ENCODE results near the gene TMEM41B.
"Not testable (repeated sequence)": the region's sequence is repeated elsewhere in the genome, so short reads cannot be mapped to it uniquely, and the experiment has no call there.

The TMEM41B gene, protein sequence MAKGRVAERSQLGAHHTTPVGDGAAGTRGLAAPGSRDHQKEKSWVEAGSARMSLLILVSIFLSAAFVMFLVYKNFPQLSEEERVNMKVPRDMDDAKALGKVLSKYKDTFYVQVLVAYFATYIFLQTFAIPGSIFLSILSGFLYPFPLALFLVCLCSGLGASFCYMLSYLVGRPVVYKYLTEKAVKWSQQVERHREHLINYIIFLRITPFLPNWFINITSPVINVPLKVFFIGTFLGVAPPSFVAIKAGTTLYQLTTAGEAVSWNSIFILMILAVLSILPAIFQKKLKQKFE

DNA sequence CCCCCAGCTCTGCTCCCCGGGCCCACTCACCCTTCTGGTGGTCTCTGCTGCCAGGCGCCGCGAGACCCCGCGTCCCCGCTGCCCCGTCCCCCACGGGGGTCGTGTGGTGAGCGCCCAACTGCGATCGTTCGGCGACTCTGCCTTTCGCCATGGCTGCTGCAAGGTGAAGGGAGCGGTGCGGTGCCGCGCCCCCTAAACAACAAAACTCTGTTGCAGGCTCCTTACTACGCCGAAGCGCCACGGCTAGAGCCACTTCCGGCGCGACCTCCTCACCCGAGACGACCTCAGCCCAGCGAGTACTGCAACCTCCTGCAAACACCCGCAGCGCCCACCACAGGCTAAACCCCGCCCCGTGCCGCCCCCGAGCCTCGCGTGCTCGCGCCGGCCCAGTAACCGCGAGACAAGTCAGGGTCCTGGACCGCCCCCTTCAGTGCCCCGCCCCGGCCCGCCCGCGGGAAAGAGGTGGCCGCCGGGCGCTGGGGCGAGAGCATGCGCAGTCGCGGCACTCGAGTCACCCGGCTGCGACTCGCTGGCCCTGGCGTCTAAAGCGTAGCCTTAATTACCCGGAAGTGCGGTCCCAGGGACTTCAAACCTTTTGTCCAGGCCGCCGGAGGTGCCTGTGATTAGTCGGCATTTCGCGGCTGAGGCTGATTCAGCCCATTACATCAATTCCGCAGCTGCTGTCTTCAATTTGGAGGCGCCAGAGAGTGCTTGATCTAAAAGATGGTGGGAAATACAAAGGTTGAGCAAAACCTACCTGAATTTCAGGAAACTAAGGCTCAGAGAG is at the start of gene TMEM41B:
Gene TMEM41B, minus strand, starts transcription at position 303 of the 787 bp plus-strand sequence. Its CDS starts 152 bp downstream, at position 151.
- DNase-seq (ENCODE audit: low spot score) (peak; percentile 95), FAIRE-seq (no peak)

DNA sequence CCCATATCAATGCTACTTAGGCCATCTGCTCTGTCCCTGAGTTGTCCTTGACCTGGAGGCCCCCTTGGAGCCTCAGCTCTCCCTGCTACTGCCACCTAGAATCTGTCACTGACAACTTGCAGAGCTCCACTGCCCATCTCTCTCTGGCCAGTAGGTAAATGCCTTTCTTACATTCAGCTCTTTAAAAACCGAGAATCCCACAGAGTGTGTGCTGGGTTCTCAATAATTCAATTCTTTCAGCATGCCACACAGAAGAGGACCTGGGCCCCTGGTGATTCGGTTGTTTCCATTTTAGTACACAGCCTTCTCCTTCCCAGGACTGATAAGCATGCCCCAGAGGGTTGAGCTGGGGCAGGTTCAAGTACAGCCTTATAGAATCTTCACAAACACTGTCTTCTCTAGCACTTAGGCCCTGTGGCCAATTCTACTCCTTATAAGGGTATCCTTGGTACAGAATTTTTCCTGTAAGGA is 48.0 kb upstream of the TMEM41B start:
- FAIRE-seq (no peak), DNase-seq (ENCODE audit: low spot score) (no peak)

DNA sequence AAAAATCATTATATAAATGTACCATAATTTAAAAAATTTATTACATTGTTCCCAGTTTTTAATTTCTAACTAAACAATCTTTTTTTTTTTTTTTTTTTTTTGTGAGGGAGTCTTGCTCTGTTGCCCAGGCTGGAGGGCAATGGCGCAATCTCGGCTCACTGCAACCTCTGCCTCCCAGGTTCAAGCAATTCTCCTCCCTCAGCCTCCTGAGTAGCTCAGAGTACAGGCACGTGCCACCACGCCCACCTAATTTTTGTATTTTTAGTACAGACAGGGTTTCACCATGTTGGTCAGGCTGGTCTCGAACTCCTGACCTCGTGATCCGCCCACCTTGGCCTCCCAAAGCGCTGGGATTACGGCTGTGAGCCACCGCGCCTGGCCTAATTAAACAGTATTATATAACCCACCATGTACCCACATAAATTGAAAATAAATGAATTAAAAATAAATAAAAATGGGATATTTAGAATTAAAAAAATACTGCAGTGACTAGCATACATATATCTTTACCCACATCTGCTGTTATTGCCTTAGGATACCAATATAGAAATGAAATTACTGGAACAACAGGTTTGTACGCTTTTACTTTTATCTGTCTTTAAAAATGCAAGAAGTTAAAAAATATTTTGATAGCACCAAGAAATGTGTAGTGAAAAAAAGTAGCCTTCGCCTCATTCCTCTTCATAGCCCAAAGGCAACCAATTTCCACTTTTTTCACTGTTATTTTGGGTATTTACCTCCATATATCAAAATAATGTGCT is 46.6 kb upstream of the TMEM41B start:
- not testable (repeated sequence) for FAIRE-seq; DNase-seq (ENCODE audit: low spot score)

DNA sequence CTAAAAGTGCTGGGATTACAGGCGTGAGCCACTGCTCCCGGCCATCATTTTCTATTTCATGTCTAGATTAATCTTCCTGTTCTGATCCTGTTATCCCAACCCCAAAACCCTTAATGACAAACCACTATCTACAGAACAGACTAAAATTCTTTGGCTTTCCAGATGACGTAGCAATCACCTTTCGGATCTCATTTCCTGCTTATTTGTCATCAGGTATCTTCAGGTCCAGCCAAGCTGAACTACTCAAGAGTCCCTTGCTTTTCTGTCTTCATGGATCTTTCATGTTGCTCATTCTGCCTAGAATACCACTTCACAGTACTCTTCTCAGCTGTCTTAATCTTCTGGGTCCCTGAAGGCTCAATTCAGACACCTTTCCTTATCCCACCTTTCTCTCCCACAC is 42.6 kb upstream of the TMEM41B start:
- DNase-seq (ENCODE audit: low spot score) (no peak), FAIRE-seq (no peak)

DNA sequence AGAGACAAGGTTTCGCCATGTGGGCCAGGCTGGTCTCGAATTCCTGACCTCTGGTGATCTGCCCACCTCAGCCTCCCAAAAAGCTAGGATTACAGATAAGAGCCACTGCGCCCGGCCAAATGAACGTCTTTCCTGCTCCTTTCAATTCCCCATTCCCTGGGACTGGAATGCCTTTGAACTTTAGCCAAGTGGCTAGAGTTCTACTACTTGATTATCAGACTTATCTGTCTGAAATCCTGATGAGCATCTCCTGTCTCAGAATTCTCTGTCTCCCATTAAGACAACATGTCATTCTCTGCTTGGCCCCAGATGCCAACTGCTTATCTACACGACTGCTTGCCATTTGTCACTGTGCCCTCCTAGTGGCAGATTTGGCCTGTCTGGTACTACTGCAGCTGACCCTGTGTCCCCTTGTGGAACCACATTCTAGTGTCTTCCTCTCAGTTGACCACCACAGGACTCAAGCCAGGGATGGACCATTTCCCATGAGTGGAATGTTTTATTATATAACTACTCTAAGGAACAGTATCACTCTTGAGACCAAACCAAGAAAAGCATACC is 37.0 kb upstream of the TMEM41B start:
- DNase-seq (ENCODE audit: low spot score) (no peak), FAIRE-seq (no peak)

DNA sequence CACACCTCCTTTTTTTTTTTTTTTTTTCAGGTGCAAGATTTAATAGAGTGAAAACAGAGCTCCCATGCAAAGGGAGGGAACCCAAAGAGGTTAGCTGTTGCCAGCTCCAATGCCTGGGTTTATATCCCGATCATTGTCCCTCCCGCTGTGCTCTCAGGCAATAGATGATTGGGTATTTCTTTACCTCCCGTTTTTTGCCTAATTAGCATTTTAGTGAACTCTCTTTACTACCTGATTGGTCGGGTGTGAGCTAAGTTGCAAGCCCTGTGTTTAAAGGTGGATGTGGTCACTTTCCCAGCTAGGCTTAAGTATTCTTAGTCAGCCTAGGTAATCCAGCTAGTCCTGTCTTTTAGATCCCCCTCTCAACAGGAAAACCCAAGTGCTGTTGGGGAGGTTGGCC is 33.4 kb upstream of the TMEM41B start:
- not testable (repeated sequence) for FAIRE-seq; DNase-seq (ENCODE audit: low spot score)

DNA sequence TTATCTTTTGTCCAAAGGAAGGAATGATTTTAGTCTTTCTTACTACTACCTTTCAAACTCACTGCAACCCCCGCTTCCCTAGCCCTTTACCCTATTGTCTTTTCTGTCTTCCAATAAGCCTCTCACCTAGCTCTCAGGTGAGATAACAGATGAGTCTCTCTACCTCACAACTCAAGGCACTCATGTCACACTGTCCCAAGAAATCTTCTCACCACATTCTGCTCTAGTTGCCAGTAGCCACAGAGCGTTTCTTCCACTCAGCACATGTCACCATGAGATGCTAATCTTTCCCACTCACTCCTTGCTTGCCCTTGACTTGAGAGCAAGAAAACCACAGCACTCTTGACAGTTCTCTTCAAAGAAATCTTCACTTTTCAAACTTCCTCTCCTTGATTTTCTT is 32.7 kb upstream of the TMEM41B start:
- DNase-seq (ENCODE audit: low spot score), result no peak
- FAIRE-seq, result no peak

DNA sequence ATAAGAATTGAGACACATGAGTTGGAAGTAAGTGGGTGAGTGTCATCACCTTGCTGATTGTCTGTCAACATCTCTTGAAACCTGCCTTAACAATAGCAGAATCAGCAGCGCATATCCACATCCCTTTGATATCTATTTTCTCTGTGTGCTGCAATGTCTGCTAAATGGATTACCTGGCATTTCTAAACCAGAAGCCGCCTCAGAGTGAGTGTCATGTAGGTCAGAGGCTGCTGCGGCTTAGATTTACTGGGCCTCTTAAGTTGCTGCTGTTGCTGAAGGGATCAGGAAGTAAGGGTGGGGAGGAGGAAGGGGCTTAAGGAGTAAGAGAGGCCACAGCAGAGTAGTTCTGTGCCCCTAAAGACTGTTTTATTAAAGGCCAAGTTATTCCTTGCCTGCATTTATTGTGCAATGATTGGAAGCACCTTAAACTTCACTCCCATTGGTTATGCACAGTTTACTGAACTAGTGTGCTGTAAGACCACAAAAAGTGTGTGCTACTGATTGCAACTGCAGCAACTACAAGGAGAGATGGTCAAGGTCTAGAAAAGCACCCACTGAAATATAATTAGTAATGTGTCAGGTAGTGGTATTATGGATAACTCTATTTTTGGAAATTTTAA is 29.8 kb upstream of the TMEM41B start:
- FAIRE-seq (no peak), DNase-seq (ENCODE audit: low spot score) (no peak)

DNA sequence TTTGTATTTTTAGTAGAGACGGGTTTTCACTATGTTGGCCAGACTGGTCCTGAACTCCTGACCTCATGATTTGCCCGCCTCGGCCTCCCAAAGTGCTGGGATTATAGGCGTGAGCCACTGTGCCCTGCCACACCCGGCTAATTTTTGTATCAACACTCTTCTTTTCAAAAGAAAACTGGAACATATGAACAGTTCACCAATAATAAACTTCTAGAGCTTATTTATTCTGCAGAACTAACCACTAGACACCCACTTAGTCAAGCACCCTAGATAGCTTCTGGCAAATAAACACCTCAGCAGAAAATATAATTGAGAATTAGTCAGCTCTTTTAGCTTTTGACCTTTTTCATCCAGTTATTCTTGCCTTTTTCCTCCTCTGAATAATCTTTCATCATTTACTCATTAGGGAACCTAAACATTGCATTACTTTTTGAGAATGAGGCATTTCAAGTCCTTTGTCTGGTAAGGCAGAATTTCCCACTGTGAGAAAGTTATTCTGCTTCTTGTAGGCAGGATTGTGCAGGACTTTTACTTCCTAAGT is 27.3 kb upstream of the TMEM41B start:
- no peak for DNase-seq (ENCODE audit: low spot score)

DNA sequence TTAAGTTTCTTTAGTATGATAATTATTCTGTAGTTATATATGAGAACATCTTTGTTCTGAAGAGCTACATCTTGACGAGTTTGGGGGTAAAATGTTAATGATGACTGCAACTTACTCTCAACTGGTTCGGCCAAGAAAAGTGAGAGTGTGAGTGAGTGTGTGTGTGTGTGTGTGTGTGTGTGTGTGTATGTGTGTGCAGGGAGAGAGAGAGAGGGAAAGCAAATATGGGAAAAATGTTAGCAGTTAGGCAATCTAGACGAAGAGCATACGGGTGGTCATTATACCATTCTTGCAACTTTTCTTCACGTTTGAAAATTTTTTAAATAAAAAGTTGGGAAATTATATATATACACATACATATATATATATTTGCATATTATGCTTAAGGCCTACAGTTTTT is 18.3 kb upstream of the TMEM41B start:
- FAIRE-seq, result no peak
- no peak for DNase-seq (ENCODE audit: low spot score)

More for the DNA sequence above, 27.3 kb upstream of the TMEM41B start:
- FAIRE-seq, result no peak

DNA sequence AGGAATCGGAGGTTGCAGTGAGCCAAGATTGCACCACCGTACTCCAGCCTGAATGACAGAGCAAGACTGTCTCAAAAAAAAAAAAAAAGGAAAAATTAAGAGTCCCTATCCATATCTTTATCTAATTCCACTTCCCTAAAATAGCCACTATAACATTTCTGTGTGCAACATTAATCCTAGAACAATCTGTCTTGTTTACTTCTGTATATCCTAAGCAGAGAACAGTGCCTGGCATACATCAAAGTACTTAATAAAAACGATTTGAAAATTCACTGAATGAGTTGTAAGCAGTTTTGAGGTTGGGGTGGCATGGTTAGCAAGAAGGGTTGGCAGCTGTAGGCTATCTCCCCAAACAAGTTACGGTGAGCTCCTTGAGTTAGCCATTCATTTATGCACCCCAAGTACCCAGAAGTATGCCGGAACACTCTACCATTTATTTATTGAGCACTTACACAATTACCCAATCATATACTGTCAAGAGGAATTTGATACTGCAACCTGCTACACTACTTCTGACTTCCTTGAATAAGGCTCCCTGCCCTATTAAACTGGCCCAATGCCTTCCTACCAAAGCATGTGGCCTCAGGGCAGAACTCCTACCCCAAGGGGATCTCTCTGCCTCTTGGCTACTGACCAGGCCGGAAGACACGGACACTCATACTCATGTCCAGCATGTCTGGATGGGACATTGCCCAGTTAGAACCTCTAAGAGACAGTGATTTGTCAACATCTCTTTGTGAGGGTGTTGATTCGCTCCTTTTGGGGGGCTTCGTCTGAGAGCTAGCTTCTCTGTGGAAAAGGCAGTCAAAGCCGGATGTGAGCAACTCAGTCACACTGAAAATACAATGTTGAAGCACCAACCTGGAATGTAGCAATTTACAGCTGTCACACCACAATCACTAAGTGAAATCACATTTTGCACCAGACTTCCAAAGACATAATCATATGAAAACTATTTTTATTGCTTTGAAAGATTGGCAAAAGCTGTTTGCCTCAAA is 16.3 kb upstream of the TMEM41B start:
- no peak for DNase-seq (ENCODE audit: low spot score)

DNA sequence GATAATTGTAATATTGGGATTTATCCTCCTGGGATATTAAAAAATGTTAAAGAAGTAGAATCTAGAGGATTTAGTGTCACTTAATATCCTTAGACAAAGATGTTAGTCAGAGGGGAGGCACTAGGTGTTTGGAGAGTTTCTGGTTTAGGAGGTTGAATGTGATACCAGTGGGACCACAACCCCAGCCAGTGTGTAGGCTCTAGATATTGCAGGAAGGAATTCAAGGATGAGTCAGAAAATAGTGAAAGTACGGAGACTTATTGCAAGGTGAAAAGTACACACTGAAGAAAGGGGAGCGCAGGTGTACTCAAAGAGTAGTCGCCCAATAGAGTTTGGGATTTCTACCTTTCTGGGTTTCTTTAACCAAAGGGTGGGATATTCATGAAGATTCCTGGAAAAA is 5.7 kb upstream of the TMEM41B start:
- no peak for FAIRE-seq

More for the DNA sequence above, 16.3 kb upstream of the TMEM41B start:
- no peak for FAIRE-seq

DNA sequence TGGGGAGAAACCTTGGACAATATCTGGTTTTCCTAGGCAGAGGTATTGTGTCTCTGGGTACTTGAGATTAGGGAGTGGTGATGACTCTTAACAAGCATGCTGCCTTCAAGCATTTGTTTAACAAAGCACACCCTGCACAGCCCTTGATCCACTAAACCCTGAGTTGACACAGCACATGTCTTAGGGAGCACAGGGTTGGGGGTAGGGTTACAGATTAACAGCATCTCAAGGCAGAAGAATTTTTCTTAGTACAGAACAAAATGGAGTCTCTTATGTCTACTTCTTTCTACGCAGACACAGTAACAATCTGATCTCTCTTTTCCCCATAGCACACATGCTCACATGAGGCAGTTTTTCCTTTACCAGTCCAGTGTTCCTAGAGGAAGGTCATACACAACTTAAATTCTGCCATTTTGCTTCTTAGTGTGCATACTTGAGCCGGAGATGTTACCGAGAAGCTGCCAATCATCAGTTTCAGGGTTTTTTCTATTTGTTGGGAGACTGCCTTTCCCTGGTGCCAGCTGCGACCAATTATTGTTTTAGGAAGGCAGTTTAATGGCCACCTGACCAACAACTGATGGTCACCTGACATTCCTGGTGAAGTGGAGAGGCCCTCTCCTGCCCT is 5.1 kb upstream of the TMEM41B start:
- FAIRE-seq; DNase-seq (ENCODE audit: low spot score): not testable (repeated sequence)

More for the DNA sequence above, 5.7 kb upstream of the TMEM41B start:
- no peak for DNase-seq (ENCODE audit: low spot score)

DNA sequence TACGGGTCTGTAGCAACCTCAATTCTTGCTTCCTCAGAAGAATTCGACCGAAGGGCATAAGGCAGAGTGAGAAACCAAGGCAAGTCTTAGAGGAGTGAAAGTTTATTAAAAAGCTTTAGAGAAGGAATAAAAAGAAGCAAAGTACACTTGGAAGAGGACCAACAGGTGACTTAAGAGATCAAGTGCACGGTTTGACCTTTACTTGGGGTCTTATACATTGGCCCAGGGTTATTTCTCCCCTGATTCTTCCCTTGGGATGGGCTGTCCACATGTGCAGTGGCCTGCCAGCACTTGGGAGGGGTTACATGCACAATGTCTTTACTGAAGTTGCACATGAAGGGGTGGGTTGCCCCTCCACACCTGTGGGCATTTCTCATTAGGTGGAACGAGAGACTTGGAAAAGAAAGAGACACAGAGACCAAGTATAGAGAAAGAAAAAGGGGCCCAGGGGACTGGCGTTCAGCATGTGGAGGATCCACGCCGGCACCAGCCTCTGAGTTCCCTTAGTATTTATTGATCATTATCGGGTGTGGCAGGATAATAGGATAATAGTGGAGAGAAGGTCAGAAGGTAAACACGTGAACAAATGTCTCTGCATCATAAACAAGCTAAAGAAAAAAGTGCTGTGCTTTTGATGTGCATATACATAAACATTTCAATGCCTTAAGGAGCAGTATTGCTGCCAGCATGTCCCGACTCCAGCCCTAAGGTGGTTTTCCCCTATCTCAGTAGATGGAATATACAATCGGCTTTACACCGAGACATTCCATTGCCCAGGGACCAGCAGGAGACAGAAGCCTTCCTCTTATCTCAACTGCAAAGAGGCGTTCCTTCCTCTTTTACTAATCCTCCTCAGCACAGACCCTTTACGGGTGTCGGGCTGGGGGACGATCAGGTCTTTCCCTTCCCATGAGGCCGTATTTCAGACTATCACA is 4.3 kb upstream of the TMEM41B start:
- not testable (repeated sequence) for FAIRE-seq; DNase-seq (ENCODE audit: low spot score)

DNA sequence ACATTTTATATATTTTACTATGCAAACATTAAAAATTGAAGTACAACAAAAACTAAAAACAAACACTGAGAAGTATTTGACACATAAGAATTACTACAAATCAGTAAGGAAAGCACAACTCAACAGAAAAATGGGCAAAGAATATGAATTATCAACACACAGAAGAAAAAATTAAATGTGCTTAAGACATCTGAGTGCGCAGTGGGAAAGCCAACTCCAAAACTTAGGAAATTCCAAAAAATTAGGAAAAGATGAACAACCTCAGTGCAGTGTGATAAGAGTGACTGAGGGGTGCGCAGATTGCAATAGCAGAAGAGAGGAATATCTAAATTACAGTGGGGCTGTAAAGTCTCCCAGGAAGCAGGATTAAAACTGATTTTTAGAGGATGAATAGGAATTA is 1.9 kb upstream of the TMEM41B start:
- no peak for FAIRE-seq

DNA sequence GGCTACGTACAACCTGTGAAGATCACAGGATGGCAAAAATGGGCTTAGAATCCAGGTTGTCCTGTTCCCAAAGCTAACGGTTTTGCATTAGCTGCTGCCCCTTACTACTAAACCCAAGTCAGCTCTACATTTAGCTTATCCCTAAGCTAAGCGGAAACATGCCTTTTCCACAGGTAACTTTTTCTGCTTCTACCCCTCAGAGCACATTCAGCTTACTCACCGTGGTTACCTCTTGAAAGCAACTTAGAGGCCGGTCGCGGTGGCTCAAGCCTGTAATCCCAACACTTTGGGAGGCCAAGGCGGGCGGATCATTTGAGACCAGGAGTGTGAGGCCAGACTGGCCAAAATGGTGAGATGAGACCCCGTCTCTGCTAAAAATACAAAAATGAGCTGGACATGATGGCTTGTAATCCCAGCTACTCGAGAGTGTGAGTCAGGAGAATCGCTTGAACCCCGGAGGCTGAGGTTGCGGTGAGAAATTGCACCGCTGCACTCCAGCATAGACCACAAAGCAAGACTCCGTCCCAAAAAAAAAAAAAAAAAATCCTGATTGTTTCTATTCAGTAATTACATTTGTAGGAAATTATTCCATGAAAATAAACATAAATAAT is 790 bp upstream of the TMEM41B start:
- DNase-seq (ENCODE audit: low spot score), result peak; percentile 21
- no peak for FAIRE-seq

More for the DNA sequence above, 1.9 kb upstream of the TMEM41B start:
- DNase-seq (ENCODE audit: low spot score), result no peak

DNA sequence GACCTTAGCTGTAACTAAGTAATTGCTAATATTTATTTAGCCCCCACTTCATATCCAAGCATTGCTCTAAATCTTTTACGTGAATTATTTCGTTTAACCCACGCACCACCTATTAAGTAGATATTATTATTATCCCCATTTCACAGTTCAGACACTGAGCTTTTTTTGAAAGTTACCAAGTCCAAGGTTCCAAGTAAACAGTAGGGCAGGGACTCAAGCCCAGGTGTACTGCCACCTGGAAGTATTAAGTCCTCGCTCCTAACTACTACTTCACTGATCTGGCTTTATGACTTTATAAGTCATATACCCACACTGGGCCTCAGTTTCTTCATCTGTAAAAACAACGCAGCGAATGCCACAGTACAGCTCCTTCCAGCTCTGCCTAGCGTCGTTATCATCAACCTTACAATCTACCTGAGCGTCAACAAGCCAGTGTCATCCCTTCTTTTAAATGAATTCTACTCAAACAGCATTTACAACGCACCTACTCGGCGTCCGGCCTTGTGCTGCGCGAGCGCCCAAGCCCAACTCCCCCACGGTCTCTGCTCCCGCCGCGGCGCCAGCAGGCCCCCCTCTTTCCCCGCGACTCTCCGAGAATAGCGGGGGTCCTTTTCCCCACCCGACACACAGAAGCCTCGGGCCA is 624 bp downstream of the TMEM41B start:
- DNase-seq (ENCODE audit: low spot score) (no peak), FAIRE-seq (no peak)

Measured in RCC 7860 (cell line).